ENCODE results near the gene BANF1. TPM values are rescaled to one million over a fixed set of nuclear protein-coding genes. Genes with fewer than 3 reads are reported as not detected.

BANF1 gene
- total and polyA plus RNA-seq, 9 donors: 42.1 to 268 (median 207) TPM

DNA sequence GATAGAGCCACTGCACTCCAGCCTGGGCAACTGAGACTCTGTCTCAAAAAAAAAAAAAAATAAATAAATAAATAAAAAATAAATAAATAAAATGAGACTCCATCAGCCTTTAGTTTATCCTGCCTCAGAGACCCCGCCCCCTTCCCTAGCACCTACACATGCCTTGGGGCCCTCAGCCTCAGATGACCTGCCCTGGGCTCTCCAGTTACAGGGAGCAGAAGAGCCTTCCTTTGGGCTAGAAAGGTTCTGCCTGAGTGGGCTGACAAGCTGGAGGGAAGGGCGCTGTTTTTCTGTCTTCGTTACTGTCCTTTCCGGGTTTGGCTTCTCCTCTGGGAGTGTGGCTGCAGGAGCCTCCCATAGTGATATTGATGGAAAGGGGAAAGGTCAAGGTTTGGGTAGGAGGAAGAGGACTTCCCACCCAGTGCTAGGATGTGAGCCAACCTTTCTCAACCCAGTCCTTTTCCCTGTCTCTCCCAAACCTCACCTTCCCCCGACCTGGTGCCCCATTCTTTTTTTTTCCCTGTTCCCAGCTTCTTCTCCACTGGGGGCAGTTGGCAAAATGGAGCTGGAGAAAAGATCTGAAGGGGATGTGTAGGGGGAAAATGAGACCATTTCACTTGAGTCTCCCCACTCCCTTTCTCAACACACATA, 48.4 kb downstream of the BANF1 start:
- WGBS, 3 donors: 45 to 65% (median 48%) methylated on average over 5 of the region's 5 CpGs
- H3K4me3 ChIP-seq: no peak overlapping the region
- no peaks in the 10 kb centered on the region for H3K27me3 ChIP-seq
- TF ChIP-seq EP300 (IDR thresholded peaks at IDR 0.05) (no peak), POLR2A (IDR thresholded peaks at IDR 0.05) (no peak)
- TF ChIP-seq, protein P1, sequence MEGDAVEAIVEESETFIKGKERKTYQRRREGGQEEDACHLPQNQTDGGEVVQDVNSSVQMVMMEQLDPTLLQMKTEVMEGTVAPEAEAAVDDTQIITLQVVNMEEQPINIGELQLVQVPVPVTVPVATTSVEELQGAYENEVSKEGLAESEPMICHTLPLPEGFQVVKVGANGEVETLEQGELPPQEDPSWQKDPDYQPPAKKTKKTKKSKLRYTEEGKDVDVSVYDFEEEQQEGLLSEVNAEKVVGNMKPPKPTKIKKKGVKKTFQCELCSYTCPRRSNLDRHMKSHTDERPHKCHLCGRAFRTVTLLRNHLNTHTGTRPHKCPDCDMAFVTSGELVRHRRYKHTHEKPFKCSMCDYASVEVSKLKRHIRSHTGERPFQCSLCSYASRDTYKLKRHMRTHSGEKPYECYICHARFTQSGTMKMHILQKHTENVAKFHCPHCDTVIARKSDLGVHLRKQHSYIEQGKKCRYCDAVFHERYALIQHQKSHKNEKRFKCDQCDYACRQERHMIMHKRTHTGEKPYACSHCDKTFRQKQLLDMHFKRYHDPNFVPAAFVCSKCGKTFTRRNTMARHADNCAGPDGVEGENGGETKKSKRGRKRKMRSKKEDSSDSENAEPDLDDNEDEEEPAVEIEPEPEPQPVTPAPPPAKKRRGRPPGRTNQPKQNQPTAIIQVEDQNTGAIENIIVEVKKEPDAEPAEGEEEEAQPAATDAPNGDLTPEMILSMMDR (IDR thresholded peaks at IDR 0.05): no peak
- DNase-seq: peak in 1 of 5 donors; percentile 26
- no peak overlapping the region for H3K27ac ChIP-seq
- H3K36me3 ChIP-seq: no peaks in the 10 kb centered on the region
- H3K9me3 ChIP-seq: no peaks in the 10 kb centered on the region
- H3K4me1 ChIP-seq (ENCODE audit: insufficient read depth): peaks cover 4% of the 10 kb centered on the region
- intact Hi-C loops (cut with DNase I): no loop called here

DNA sequence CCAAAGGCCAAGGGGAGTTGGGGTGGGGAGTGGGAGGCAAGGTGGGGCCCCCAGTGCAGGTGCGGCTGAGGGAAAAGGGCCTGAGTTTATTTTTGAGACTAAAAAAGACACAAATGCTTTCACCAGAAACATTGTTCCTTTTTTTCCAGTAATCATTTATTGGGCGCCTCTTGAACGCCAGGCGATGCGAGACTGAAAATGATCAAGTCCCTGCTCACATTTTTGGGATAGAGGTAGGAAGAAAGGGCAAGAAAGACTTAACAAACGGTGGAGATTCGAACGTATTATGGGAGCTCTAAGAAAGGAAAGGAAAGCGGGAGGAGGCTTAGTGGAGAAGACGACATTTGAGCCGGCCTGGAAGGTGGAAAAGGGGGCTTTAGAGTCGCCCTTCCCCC, 49.1 kb downstream of the BANF1 start:
- peaks cover 4% of the 10 kb centered on the region for H3K4me1 ChIP-seq (ENCODE audit: insufficient read depth)
- WGBS, 3 donors: 20 to 26% (median 23%) methylated on average over 12 of the region's 12 CpGs

DNA sequence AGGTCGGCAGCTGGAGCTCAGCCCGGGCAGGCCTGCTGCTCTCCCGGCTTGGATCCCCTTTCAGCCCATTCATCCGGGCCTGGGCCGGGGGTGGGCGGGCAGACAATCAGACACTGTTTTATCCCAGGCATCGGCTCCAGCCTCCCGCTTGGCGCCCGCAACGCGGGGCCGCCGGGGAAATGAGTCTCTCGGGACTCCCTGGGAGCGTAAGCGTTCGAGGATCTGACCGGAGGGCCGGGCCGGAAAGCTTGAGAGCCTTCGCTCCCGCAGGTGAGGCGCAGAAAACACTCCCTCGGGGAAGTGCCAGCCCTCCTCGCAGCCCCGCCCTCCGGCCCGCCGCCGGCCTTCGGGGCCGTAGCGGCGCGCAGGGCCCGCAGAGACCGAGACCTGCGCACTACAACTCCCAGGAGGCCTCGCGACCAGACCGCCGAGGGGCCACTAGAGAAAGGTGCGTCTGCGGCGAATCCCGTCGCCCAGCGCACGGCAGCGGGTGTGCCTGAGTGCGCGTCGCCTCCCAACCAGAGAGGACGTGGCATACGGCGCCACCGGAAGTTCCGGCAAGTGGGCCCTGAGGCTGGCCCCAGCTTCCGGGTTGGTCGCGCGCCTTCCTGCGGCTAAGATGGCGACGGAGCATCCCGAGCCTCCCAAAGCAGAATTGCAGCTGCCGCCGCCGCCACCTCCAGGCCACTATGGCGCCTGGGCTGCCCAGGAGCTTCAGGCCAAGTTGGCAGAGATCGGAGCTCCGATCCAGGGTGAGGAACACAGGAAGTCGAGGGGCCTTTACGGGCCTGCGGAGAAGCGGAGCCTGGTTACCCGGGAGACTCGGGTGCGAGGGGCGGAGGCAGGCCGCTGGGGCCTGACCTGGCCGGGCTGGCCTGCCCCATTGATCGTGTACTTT, 49.7 kb downstream of the BANF1 start, which contains the start of gene SF3B2:
Gene SF3B2, plus strand, starts transcription at position 599 of the 898 bp plus-strand sequence. Its CDS starts 21 bp downstream, at position 620.
- intact Hi-C loops (cut with DNase I): no loop called here
- DNase-seq: peak; percentile 95 to 98 (median 96)
- Histone ChIP-seq H3K27ac (peak within 1 kb of the TSS; percentile 31 to 92), H3K36me3 (no peaks in the 10 kb centered on the region), H3K27me3 (no peaks in the 10 kb centered on the region), H3K4me3 (peak within 1 kb of the TSS; percentile 100), H3K9me3 (no peaks in the 10 kb centered on the region), H3K4me1 (ENCODE audit: insufficient read depth) (peaks cover 4% of the 10 kb centered on the region)
- WGBS, 3 donors: 0% methylated on average over 79 to 84 of the region's 84 CpGs
- TF ChIP-seq POLR2A (IDR thresholded peaks at IDR 0.05): peak; percentile 50
- TF ChIP-seq, protein P1 (IDR thresholded peaks at IDR 0.05): no peak
- TF ChIP-seq EP300 (IDR thresholded peaks at IDR 0.05): no peak

More for the DNA sequence above, 49.1 kb downstream of the BANF1 start:
- intact Hi-C loops (cut with DNase I): no loop called here
- peak in 1 of 5 donors; percentile 30 for DNase-seq
- Histone ChIP-seq H3K27ac (peak overlapping the region; percentile 31 to 92), H3K9me3 (no peaks in the 10 kb centered on the region), H3K27me3 (no peaks in the 10 kb centered on the region), H3K4me3 (peak overlapping the region; percentile 100), H3K36me3 (no peaks in the 10 kb centered on the region)
- TF ChIP-seq EP300 (IDR thresholded peaks at IDR 0.05) (no peak), POLR2A (IDR thresholded peaks at IDR 0.05) (no peak)
- TF ChIP-seq, protein P1 (IDR thresholded peaks at IDR 0.05): no peak

DNA sequence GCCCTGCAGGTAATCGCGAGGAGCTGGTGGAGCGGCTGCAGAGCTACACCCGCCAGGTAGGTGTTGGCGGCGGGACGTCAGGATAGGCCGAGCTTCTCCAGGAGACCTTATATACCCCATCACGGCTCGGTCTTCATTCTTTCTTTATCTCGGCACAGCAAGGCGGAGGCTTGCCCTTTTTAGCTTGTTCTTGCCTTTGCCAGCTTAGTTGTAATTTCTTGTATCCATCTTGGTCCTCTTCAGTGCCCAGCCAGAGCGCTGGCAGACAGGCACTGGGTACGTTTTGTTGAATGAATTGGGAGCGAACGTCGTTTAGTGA, 50.3 kb downstream of the BANF1 start:
- Histone ChIP-seq H3K9me3 (no peaks in the 10 kb centered on the region), H3K4me3 (peak overlapping the region; percentile 100), H3K27me3 (no peaks in the 10 kb centered on the region), H3K36me3 (no peaks in the 10 kb centered on the region), H3K4me1 (ENCODE audit: insufficient read depth) (peaks cover 4% of the 10 kb centered on the region), H3K27ac (peak overlapping the region in 1 of 2 donors; percentile 92)
- intact Hi-C loops (cut with DNase I): no loop called here
- 1% methylated on average over 17 of the region's 17 CpGs for WGBS, 3 donors
- TF ChIP-seq POLR2A (IDR thresholded peaks at IDR 0.05) (no peak), EP300 (IDR thresholded peaks at IDR 0.05) (no peak)
- TF ChIP-seq, protein P1 (IDR thresholded peaks at IDR 0.05): no peak
- no peak for DNase-seq

Other genes starting within 250 kb of the BANF1 start
- gene AP5B1, start 221.5 kb upstream of the BANF1 start, total RNA-seq: 10 to 100 TPM in 2 of 7 donors, 1 to 10 TPM in 5; 4.6 to 14.7 (median 8.6) TPM
- gene AP5B1, start 221.5 kb upstream of the BANF1 start, polyA plus RNA-seq: 1 to 10 TPM; 2.3 to 6.6 TPM
- gene OVOL1, start 215.4 kb upstream of the BANF1 start, total RNA-seq: 1 to 10 TPM in 1 of 7 donors, under 1 TPM in 2, not detected in 4; 0.24 to 3.6 (median 0.31) TPM
- not detected for gene OVOL1, start 215.4 kb upstream of the BANF1 start, polyA plus RNA-seq
- 1 to 10 TPM in 4 of 7 donors, under 1 TPM in 2, not detected in 1; 0.66 to 3.0 (median 1.6) TPM for gene SNX32, start 168.5 kb upstream of the BANF1 start, total RNA-seq
- under 1 TPM; 0.40 to 0.80 TPM for gene SNX32, start 168.5 kb upstream of the BANF1 start, polyA plus RNA-seq
- gene CFL1, start 144.3 kb upstream of the BANF1 start, total RNA-seq: 100 to 1,000 TPM; 215 to 585 (median 476) TPM
- 100 to 1,000 TPM; 327 to 693 TPM for gene CFL1, start 144.3 kb upstream of the BANF1 start, polyA plus RNA-seq
- 10 to 100 TPM; 36.9 to 87.0 (median 55.7) TPM for gene MUS81, start 142.1 kb upstream of the BANF1 start, total RNA-seq
- gene MUS81, start 142.1 kb upstream of the BANF1 start, polyA plus RNA-seq: 10 to 100 TPM; 15.9 to 55.9 TPM
- 100 to 1,000 TPM in 5 of 7 donors, 10 to 100 TPM in 2; 48.2 to 172 (median 144) TPM for gene EFEMP2, start 129.7 kb upstream of the BANF1 start, total RNA-seq
- gene EFEMP2, start 129.7 kb upstream of the BANF1 start, polyA plus RNA-seq: 100 to 1,000 TPM in 1 of 2 donors, 10 to 100 TPM in 1; 46.6 to 109 TPM
- gene CTSW, start 122.7 kb upstream of the BANF1 start, total RNA-seq: 1 to 10 TPM in 2 of 7 donors, under 1 TPM in 5; 0.30 to 1.3 (median 0.81) TPM
- gene CTSW, start 122.7 kb upstream of the BANF1 start, polyA plus RNA-seq: under 1 TPM; 0.75 to 0.91 TPM
- 10 to 100 TPM; 32.5 to 71.7 (median 44.2) TPM for gene FIBP, start 114.0 kb upstream of the BANF1 start, total RNA-seq
- gene FIBP, start 114.0 kb upstream of the BANF1 start, polyA plus RNA-seq: 10 to 100 TPM; 40.1 to 74.2 TPM
- gene CCDC85B, start 111.8 kb upstream of the BANF1 start, total RNA-seq: 10 to 100 TPM; 31.5 to 85.0 (median 58.1) TPM
- gene CCDC85B, start 111.8 kb upstream of the BANF1 start, polyA plus RNA-seq: 10 to 100 TPM in 1 of 2 donors, not detected in 1; 41.5 TPM
- 1 to 10 TPM in 4 of 7 donors, under 1 TPM in 3; 0.61 to 9.4 (median 1.1) TPM for gene FOSL1, start 102.1 kb upstream of the BANF1 start, total RNA-seq
- 1 to 10 TPM in 1 of 2 donors, under 1 TPM in 1; 0.94 to 1.0 TPM for gene FOSL1, start 102.1 kb upstream of the BANF1 start, polyA plus RNA-seq
- gene C11orf68, start 83.4 kb upstream of the BANF1 start, total RNA-seq: 10 to 100 TPM; 13.7 to 70.5 (median 38.4) TPM
- gene C11orf68, start 83.4 kb upstream of the BANF1 start, polyA plus RNA-seq: 10 to 100 TPM; 20.5 to 57.8 TPM
- 10 to 100 TPM; 40.2 to 84.4 (median 78.3) TPM for gene DRAP1, start 83.1 kb upstream of the BANF1 start, total RNA-seq
- gene DRAP1, start 83.1 kb upstream of the BANF1 start, polyA plus RNA-seq: 10 to 100 TPM; 22.2 to 86.7 TPM
- gene TSGA10IP, start 57.0 kb upstream of the BANF1 start, total RNA-seq: not detected
- not detected for gene TSGA10IP, start 57.0 kb upstream of the BANF1 start, polyA plus RNA-seq
- gene SART1, start 40.8 kb upstream of the BANF1 start, total RNA-seq: 10 to 100 TPM; 41.4 to 64.9 (median 57.0) TPM
- gene SART1, start 40.8 kb upstream of the BANF1 start, polyA plus RNA-seq: 10 to 100 TPM in 1 of 2 donors, 1 to 10 TPM in 1; 8.8 to 52.4 TPM
- gene EIF1AD, start 346 bp upstream of the BANF1 start, total RNA-seq: 10 to 100 TPM; 15.2 to 42.1 (median 30.2) TPM
- gene EIF1AD, start 346 bp upstream of the BANF1 start, polyA plus RNA-seq: 10 to 100 TPM; 21.3 to 31.7 TPM
- 10 to 100 TPM in 1 of 7 donors, under 1 TPM in 4, not detected in 2; 0.32 to 25.4 (median 0.84) TPM for gene CST6, start 9.5 kb downstream of the BANF1 start, total RNA-seq
- gene CST6, start 9.5 kb downstream of the BANF1 start, polyA plus RNA-seq: under 1 TPM in 1 of 2 donors, not detected in 1; 0.30 TPM
- under 1 TPM in 1 of 7 donors, not detected in 6; 0.25 TPM for gene CATSPER1, start 24.0 kb downstream of the BANF1 start, total RNA-seq
- gene CATSPER1, start 24.0 kb downstream of the BANF1 start, polyA plus RNA-seq: not detected
- 1 to 10 TPM in 1 of 7 donors, under 1 TPM in 3, not detected in 3; 0.20 to 3.3 (median 0.70) TPM for gene GAL3ST3, start 46.7 kb downstream of the BANF1 start, total RNA-seq
- under 1 TPM in 1 of 2 donors, not detected in 1; 0.08 TPM for gene GAL3ST3, start 46.7 kb downstream of the BANF1 start, polyA plus RNA-seq
- gene SF3B2, start 49.9 kb downstream of the BANF1 start, total RNA-seq: 100 to 1,000 TPM; 113 to 199 (median 189) TPM
- gene SF3B2, start 49.9 kb downstream of the BANF1 start, polyA plus RNA-seq: 100 to 1,000 TPM; 132 to 203 TPM
- 10 to 100 TPM; 22.4 to 83.9 (median 73.9) TPM for gene PACS1, start 67.8 kb downstream of the BANF1 start, total RNA-seq
- gene PACS1, start 67.8 kb downstream of the BANF1 start, polyA plus RNA-seq: 10 to 100 TPM; 31.3 to 92.9 TPM